Adipose tissue (tissue), 3 donors: ENCODE measurements around the gene OR5AC2. TPM values are rescaled to one million over a fixed set of nuclear protein-coding genes. Genes with fewer than 3 reads are reported as not detected.

Experiments
- H3K27ac ChIP-seq: one replicate; pipeline ENCODE4 v1.5.1; 2013; ENCODE audit warnings: low read depth, low read length
- WGBS, 3 donors: extraction: QIAGEN DNeasy Blood & Tissue Kit; methylation state at CpG; one replicate each; pipeline ENCODE4 v1.1.7; 2013; 5-methylcytosine and 5-hydroxymethylcytosine counted together
- polyA plus RNA-seq, 3 donors: library from polyadenylated mRNA; stranded (reverse); fragments of 200-250 nt; gene quantifications; one replicate each; pipeline ENCODE4 v1.2.3, GENCODE V29; 2013
- donor health status: healthy with polysubstance abuse.
- donor health status: Bipolar disorder and iron deficiency.
- donor health status: healthy.

Gene OR5AC2
- polyA plus RNA-seq: not detected

- no peak within 1 kb of the TSS for H3K27ac ChIP-seq
- WGBS, 3 donors: 74 to 84% (median 80%) methylated on average over 4 of the region's 4 CpGs
These were observed at the start of gene OR5AC2 for GRCh38 chr3:98086873-98087272. Gene OR5AC2 (plus strand): TSS chr3:98087173. CDS start chr3:98087173, 0 bp downstream.

GRCh38 chr3:98038286-98038685 is 48.7 kb upstream of the OR5AC2 start:
- no peak overlapping the region for H3K27ac ChIP-seq
- WGBS, 3 donors: 61 to 62% (median 61%) methylated on average over 3 of the region's 3 CpGs

GRCh38 chr3:98038876-98039275 is 48.1 kb upstream of the OR5AC2 start:
- H3K27ac ChIP-seq: no peak overlapping the region
- 71 to 78% (median 77%) methylated on average over 3 of the region's 3 CpGs for WGBS, 3 donors

- H3K27ac ChIP-seq: no peak overlapping the region
- WGBS, 3 donors: 13 to 15% (median 14%) methylated on average over 13 of the region's 13 CpGs
These were observed 47.5 kb upstream of the OR5AC2 start for GRCh38 chr3:98039322-98040024.

GRCh38 chr3:98041350-98041749 is 45.6 kb upstream of the OR5AC2 start:
- WGBS, 3 donors: 88 to 93% (median 93%) methylated on average over 1 of the region's 1 CpG
- no peak overlapping the region for H3K27ac ChIP-seq

- WGBS, 3 donors: 20 to 33% (median 29%) methylated on average over 1 of the region's 1 CpG
- no peak overlapping the region for H3K27ac ChIP-seq
These were observed 38.4 kb upstream of the OR5AC2 start for GRCh38 chr3:98048586-98048985.

GRCh38 chr3:98049271-98049670 is 37.7 kb upstream of the OR5AC2 start:
- WGBS, 3 donors: 51 to 80% (median 56%) methylated on average over 1 of the region's 1 CpG
- no peak overlapping the region for H3K27ac ChIP-seq

- no peak overlapping the region for H3K27ac ChIP-seq
These were observed 30.9 kb upstream of the OR5AC2 start for GRCh38 chr3:98056035-98056434.

- 81 to 95% (median 90%) methylated on average over 1 of the region's 1 CpG for WGBS, 3 donors
- H3K27ac ChIP-seq: no peak overlapping the region
These were observed 29.3 kb upstream of the OR5AC2 start for GRCh38 chr3:98057631-98058030.

GRCh38 chr3:98058244-98058960 is 28.6 kb upstream of the OR5AC2 start:
- 33 to 45% (median 36%) methylated on average over 7 of the region's 7 CpGs for WGBS, 3 donors

GRCh38 chr3:98068824-98069223 is 18.1 kb upstream of the OR5AC2 start:
- 25 to 56% (median 46%) methylated on average over 2 of the region's 2 CpGs for WGBS, 3 donors
- no peak overlapping the region for H3K27ac ChIP-seq

More at GRCh38 chr3:98058244-98058960, 28.6 kb upstream of the OR5AC2 start:
- no peak overlapping the region for H3K27ac ChIP-seq

- 27 to 35% (median 32%) methylated on average over 2 of the region's 2 CpGs for WGBS, 3 donors
- no peak overlapping the region for H3K27ac ChIP-seq
These were observed 16.1 kb upstream of the OR5AC2 start for GRCh38 chr3:98070840-98071239.

- no peak overlapping the region for H3K27ac ChIP-seq
- 23 to 44% (median 29%) methylated on average over 1 of the region's 1 CpG for WGBS, 3 donors
These were observed 13.5 kb upstream of the OR5AC2 start for GRCh38 chr3:98073486-98073885.

GRCh38 chr3:98095882-98096281 is 8.9 kb downstream of the OR5AC2 start:
- no peak overlapping the region for H3K27ac ChIP-seq
- 49 to 63% (median 58%) methylated on average over 5 of the region's 5 CpGs for WGBS, 3 donors

- 72 to 83% (median 78%) methylated on average over 4 of the region's 4 CpGs for WGBS, 3 donors
- no peak overlapping the region for H3K27ac ChIP-seq
These were observed 12.9 kb downstream of the OR5AC2 start for GRCh38 chr3:98099848-98100247.

- H3K27ac ChIP-seq: no peak overlapping the region
- WGBS, 3 donors: 36 to 42% (median 37%) methylated on average over 1 of the region's 1 CpG
These were observed 21.2 kb downstream of the OR5AC2 start for GRCh38 chr3:98108162-98108561.

GRCh38 chr3:98109807-98110549 is 23.0 kb downstream of the OR5AC2 start:
- H3K27ac ChIP-seq: no peak overlapping the region
- 76 to 86% (median 76%) methylated on average over 4 of the region's 4 CpGs for WGBS, 3 donors

GRCh38 chr3:98110550-98110908 is 23.6 kb downstream of the OR5AC2 start:
- H3K27ac ChIP-seq: no peak overlapping the region

- 37 to 66% (median 56%) methylated on average over 3 of the region's 3 CpGs for WGBS, 3 donors
- no peak overlapping the region for H3K27ac ChIP-seq
These were observed 27.3 kb downstream of the OR5AC2 start for GRCh38 chr3:98114264-98114663.
